WI38 (cell line): Measurements from ENCODE around the gene IFRD2.
A peak's percentile ranks its signal among the peaks of the same experiment; 100 is the strongest.

Source experiments
- H3K4me3 ChIP-seq: 2 replicates; pipeline ENCODE4 v1.5.1; 2011; ENCODE audit warnings: low read depth, mild to moderate bottlenecking, control low read depth, low read length
- CTCF ChIP-seq: IDR thresholded peaks from 2 replicates; pipeline ENCODE4 v1.5.1; 2012; ENCODE audit warnings: low read depth, mild to moderate bottlenecking, control low read depth, low read length

IFRD2 gene

GRCh38 chr3:50269977-50270413 lies 22.2 kb downstream of the IFRD2 start:
- H3K4me3 ChIP-seq, result peak overlapping the region; percentile 56
- no peak for TF ChIP-seq CTCF

DNA sequence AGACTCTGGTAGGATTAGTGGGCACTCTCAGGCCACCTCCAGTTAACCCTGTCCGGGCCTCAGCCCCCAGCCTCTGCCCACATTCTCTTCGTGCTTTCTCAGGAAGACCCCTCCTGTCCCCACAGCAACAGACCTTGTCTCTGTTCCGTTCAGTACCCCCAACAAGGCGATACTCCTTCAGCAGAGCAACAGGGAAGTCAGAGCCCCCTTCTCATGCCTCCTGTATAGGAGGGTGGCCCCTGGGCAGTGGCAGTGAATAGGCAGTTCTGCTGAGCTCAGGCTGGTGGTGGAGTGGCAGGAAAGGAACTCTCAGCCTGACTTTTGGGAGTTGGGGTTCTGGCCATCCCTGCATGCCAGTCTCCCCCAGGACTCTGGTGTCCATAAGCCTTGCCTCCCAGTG lies 22.8 kb downstream of the IFRD2 start:
- H3K4me3 ChIP-seq, result peak overlapping the region; percentile 56
- no peak for TF ChIP-seq CTCF

- no peak for TF ChIP-seq CTCF
- H3K4me3 ChIP-seq, result peak within 1 kb of the TSS; percentile 56
These were observed 23.4 kb downstream of the IFRD2 start, which contains the start of gene SEMA3B for GRCh38 chr3:50268703-50269451. TSS of gene SEMA3B (plus strand) at chr3:50269147. CDS start at chr3:50269241, 94 bp downstream.

DNA sequence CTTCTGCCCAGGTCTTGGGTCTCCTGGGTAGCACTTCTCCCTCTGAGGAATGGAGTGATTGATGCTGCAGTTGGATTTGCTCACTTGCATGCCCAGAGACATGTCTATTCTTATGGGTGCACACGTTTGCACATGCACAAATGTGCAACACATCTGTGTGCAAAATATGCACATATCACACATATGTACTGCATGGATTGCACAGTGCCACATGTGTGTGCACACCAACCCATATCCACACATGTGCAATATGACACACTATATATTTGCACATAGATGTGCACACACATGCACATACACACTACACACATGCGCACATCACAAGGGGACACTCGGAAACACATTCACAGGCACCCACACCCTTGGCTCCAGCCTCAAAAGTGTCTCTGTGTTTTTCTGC lies 24.0 kb downstream of the IFRD2 start:
- H3K4me3 ChIP-seq, result no peak overlapping the region; the same call in 1 of the 2 replicates
- no peak for TF ChIP-seq CTCF

DNA sequence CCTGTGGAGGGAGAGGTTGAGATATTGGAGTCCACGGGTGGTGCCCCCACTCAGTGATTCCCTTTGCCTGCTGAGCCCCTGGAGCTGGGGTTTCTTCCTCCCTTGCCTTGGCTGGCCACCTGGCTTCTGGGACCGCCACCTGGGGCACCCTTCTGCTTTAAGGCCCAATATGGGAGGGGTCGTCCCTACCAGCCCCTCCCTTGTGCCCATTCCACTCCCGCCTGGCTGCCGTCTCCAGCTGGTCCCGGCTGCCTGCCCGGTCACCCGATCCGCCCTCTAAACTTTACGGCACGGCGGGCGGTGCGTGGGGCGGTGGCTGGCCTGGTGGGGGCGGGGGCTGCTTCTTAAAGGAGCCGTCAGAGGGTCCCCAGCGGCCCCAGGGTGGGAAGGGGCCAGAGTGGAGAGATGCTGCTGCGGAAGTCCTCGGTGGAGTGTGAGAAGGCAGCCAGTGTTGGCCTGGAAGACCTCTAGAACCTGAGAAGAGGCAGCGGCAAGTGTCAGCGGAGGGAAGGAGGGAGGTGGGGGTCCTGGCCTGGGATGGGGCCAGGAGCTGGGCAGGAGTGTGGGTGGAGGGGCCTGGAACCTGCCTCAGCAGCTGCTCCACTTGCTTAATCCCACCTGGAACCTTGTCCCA lies 24.8 kb downstream of the IFRD2 start:
- peak overlapping the region; percentile 59 for H3K4me3 ChIP-seq

DNA sequence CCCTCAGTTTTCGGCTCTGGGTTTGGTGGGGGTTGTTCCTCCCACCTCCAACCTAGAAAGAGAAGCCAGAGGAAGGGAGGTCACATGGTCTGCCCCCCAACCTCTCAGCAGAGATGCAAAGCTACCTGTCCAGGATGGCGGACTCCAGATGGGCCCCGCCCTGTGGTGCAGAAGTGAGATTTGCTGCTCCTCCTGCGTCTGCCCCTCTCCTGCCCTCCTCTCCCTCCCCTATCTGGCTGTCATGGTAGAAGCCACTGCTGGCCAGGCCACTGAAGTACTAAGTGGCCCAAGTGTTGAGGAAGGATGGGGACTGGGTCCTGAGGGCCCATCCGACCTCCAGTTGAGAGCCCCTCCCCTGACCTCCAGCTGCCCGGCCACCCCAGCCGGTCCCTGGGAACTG lies 25.4 kb downstream of the IFRD2 start:
- TF ChIP-seq CTCF, result no peak
- H3K4me3 ChIP-seq, result peak overlapping the region; percentile 59

More for the DNA sequence above, 24.8 kb downstream of the IFRD2 start:
- TF ChIP-seq CTCF, result no peak

DNA sequence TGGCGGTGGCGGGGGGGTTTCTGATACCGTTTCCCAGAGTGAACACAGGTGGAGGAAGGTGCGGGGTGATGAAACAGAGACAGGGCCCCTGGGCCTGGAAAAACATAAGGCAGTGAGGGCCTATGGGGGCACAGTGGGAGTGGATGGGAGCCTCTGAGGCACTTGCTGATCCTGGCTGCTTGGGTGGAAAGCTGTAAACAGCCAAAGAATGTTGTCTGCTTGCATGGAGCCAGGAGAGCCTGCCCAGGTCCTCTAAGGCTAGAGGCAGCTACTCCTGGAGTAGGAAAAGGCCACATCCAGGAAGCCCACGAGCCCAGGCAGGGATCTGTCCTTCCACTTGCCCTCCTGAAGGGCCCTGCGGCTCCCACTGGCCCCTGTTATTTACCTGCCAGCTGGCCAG lies 26.2 kb downstream of the IFRD2 start:
- no peak for TF ChIP-seq CTCF
- H3K4me3 ChIP-seq, result no peak overlapping the region
